Right renal cortex interstitium (tissue), 3 donors: ENCODE measurements around the gene MAD1L1. TPM values are rescaled to one million over a fixed set of nuclear protein-coding genes. Genes with fewer than 3 reads are reported as not detected.

Experiments
- DNase-seq, 3 donors: peaks; one replicate each; pipeline ENCODE4 v3.0.0-alpha.2; 2013; ENCODE audit warnings: low read depth in 3 of 3, low spot score in 2 of 3
- polyA plus RNA-seq, 3 donors: library from polyadenylated mRNA; unstranded; fragments of 120-200 nt; gene quantifications; one replicate each; pipeline ENCODE4 v1.2.1, GENCODE V29; 2013; ENCODE audit not compliant: insufficient read length in 3 of 3

Gene MAD1L1
- polyA plus RNA-seq, 3 donors, result 22.9 to 26.0 (median 25.1) TPM

DNA sequence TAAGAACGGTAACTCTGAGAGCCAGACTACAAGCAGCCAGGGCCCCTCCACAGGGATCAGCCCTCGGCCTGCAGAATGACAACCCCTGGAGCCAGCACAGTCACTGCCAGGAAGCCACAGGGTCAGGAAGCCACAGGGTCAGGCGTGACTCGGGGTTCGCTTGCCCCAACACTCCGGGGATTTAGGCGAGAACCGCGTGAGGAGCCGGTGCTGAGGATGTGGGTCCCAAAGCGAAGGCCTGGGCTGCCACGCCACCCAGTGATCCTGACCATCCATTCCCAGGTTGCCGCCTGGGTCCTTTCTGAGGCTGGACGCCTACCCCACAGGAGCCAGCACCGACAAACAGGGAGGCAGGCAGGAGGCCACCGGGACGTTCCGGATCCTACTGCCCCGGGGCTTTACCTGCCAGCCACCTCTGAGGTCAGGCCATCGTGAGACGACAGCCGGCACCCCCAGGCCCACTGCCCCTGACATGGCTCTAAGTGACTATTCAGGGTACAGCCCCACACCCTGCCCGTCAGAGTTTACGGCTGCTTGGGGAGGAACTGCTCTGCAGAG, 334.0 kb downstream of the MAD1L1 start:
- DNase-seq, result no peak

DNA sequence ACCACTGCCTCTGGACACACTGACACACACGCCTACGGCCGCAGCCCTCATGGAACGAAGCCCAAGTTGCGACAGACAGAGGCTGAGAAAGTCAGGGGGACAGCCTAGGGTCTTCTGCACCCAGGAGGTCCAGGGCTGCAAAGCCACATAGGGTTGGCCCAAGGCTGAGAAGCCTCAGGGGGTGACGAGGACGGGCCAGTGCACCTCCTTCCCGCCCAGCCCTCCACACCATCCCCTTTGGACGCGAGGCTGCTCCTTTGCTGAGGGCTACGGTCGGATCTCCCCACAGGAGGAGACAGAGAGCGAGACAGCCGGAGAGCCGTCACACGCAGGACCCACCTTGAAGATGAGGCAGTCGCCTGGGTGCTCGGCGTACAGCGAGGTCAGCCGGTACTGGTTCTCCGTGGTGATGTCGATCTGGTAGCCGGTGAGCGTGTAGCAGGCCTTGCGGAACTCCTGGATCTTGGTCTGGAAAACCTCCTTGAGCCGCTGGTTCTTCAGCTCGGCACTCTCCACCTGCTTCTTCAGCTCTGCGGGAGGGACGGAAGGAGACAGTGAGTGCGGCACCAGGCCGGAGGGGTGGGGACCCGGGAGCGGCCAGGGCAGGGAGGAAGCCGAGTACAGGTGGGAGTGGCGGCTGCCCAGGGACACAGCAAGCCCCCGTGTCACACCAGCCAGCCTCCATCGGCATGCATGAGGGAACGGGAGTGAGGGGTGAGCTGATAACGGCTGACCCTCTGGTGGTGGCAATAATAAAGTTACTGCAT, 334.7 kb downstream of the MAD1L1 start:
- no peak for DNase-seq

DNA sequence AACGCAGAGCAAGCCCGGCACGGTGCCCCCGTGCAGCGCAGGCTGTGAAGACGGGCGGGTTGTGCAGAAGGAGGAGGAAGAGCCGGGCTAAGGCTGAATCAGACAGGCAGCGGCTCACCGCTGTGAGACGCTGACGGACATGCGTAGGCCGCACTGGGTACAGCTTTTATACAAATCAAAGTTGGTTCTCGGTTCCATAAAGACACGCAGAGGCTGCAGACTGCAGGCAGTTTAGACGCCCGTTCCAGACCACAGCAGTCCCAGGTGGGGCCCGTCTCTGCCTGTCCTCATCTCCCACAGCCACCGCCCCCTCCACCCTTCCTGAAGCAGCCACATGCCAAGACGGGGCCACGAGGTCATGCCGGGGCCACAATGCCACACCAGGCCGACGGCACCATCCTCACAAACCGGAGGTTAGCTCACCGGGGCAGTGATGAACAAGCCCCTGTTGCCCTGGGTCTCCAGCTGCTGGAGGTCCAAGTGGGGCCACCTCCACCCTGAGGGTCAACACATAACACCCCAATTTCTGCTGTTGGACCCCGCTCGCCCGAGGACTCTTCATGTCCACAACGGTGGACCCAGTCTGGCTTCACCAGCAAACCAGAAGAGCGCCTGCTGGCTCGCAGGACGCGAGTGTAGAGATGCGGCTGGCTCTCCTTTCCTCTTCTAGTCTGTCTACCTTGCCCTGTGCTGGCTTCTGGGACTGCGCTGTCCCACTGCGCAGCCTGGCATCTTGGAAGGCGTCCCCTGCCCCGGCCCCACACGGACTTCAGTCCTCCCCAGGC, 335.5 kb downstream of the MAD1L1 start:
- no peak for DNase-seq

DNA sequence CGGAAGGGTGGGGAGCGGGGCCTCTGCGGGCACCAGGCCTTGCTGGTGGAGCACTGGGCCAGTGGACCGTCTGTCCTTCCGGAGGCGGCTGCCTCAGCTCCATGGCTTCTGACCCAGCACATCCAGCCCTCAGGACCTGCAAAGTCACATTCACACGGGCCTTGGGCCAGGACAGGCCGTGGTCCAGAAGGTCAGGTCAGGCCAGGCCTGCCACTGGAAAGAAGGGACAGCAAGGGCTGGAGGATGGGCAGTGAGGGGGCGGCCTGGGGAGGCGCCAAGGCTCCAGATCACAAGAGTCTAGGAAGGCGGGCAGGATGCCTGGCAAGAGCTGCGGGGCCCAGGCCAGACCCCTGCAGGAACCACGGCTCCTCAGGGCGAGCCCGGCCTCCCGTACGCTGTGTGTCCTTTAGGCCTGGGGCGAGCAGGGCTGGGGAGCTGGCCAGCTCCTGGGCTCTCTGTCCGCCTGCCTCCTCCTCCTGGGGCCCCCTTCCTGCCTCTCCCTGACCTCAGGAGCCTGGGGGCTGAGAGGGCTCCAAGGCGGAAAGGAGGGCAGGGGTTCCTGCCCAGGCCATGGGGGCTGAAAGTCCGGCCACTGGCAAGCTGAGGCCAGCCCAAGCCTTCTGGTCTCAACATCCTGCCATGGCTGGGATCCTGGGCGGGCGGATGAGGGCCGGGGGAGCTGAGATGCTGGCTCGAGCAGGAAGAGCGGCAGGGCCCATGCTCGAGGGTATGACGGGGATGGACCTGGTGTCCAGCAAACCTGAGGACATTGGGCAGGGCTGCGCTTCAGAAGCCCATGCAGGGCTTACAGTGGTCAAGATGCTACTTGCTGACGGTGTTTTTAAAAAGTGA, 336.9 kb downstream of the MAD1L1 start:
- DNase-seq, result no peak

DNA sequence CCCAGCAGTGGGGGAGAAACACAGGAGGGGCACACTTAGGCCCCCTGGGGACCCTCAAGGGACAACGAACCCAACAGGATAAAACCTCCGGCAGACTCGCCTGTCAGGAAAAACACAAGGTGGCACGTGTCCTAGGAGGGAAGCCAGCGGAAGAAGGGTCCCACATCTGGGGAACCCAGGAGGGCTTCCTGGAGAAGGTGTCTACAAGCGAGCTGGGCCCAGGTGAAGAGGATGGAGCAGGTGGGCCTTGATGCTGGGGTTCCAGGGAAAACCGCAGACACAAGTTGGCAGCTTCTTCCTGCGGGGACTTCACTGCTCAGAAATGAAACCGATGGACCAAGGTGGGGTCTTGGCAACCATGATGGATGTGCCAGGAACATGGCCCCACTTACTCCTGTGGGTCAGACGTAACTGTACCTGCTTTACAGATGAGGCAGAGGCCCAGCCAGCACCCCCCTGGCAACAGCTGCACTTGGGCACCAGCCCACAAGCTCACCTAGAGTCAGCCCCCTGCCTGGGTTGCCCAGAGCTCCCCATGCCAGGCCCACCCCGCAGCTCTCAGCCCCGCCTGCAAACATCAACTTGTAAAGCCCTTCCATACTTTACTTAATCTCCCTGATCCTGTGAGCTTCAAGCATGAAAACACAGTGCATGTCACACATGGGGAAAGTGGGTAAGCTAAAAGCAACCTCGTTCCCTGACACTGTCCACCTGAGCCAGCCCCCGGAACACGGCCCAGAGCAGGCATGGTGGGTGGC, 337.7 kb downstream of the MAD1L1 start:
- DNase-seq, result no peak

DNA sequence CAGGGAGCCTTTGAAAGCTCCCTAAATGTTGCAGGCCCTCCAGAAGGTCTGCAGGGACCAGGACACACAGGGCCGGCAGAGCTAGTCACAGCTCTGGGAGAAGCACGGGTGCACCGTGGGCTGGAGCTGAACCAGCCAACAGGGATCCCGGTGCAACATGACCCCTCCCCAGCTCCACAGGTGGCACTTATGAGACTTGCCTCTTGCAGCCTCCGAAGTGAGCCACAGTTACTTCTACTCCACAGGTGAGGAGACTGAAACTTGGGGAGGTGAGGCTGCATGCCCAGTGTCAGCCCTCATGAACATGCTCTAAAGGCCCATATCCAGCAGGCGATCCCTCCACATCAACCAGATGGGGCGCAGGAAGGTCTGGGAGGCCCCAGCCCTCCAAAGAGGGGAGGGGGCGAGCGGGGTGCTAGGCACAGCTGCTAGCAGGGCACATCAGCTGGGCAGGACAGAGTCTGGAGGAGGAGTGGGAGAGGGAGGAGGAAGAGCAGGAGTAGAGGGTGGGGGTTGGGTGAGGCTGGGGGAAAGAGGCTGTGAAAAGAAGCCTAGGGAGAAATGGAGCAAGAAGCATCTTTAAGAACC, 338.3 kb downstream of the MAD1L1 start:
- DNase-seq, result no peak

DNA sequence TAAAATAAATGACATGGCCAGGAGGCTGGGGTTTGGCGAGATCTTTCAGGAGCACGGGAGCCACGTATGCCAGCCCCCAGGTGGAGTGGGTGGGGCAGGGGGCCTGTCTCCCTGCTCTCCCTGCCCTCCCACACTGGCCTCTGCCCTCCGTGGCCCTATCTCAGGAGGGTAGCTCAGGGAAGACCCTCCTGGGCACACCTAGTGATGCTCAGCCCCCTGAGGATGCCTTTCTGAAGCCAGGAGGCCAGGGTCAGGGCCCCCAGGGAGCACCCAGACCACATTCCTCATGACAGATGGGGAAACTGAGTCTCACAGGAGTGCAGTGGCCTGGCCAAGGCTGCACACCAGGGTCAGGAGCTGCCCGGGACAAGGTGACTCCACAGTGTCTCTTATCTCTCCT, 339.3 kb downstream of the MAD1L1 start:
- DNase-seq, result no peak

DNA sequence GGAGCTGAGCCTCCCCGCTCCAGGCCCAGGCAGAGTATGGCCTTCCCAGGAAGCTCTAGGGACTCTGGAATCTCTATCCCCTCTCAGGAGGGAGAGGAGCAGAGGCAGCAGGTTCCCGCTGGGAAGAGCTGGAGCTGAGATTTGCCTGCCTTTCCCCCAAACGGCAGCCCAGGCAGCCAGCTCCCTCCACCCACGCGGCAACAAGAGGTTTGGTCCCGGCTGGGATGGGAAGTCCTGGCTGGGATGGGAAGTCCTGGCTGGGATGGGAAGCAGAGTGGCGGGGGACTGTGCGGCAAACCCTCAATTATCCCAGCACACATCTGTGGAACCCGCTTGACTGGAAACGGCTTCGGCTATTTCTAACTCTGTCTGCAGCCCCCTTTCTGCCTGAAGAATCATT, 339.7 kb downstream of the MAD1L1 start:
- no peak for DNase-seq

DNA sequence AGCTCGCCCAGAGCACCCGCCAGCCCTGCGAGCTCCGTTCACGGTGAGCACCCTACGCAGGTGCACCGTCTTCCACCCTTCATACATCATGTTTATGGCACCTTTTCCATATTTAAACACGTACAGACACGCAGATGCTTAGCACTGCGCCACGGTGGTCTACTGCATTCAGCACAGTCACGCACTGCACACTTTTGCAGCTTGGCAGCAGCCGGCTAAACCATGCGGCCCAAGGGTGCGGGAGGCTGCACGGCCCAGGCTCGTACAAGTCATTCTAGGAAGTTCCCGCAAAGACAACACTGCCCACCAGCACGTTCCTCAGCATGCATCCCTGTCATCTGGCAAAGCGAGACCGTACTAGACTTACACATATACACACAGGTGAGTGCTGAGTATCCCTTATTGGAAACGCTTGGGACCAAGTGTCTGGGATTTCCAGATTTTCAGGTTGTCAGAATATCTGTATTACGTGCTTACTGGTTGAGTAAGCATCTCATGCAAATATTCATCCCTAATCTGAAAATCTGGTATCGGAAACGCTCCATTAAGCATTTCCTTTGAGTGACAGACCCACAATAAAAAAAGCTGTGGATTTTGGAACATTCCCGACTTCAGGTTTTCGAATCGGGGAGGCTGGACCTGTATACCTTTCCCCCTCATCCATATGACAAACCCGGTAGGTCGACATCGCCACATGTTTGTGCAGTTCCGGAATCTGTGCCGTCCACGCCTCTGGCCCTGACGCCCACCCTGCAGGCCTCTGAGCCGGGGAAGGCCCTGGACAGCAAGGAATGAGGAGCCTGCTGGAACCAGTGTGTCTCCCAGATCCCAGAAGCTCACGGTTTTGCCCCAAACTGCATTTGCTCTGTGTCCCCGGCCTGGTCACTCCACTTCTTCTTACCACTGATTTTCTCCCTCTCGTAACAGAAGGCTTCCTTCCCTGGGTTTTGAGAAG, 340.5 kb downstream of the MAD1L1 start:
- DNase-seq, result no peak

DNA sequence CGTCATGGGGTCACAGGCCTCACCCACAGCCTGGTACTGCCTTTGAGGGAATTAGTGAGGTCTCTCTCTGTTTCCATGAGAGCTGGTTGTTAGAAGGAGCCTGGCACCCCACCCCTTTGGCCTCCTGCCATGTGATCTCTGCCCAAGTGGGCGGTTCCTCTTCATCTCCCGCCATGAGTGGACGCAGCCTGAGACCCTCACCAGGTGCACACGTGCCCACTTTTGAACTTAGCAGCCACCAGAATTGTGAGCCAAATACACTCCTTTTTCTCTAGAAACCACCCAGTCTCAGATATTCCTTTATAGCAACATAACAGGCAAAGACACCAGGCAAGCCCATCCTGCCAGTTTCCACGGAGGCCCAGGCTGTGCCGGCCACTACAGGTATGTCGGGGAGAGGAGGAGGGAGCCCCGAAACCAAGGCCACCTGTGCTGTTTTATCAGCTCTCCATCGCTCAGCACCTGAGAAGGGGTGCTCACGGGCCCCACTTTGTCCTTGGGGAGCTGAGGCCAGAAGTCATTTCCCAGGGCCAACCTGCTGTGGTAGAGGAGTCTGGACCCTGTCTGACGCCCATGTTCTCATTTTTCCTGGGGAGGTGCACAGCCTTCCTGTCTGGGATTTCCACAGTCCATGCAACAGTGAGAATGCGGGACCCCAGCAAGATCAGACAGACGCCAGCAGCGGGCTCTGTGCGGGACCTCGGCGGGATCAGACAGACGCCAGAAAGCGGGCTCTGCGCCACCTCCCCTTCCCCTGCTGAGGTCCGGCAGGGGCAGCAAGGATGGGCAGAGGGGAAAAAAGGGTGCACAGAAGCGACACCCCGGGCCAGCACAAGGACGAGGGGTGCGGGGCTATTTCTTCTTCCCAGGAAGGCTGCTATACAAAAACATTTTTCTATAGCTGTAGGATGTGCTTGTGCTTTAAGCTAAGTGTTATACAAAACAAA, 342.2 kb downstream of the MAD1L1 start:
- no peak for DNase-seq

DNA sequence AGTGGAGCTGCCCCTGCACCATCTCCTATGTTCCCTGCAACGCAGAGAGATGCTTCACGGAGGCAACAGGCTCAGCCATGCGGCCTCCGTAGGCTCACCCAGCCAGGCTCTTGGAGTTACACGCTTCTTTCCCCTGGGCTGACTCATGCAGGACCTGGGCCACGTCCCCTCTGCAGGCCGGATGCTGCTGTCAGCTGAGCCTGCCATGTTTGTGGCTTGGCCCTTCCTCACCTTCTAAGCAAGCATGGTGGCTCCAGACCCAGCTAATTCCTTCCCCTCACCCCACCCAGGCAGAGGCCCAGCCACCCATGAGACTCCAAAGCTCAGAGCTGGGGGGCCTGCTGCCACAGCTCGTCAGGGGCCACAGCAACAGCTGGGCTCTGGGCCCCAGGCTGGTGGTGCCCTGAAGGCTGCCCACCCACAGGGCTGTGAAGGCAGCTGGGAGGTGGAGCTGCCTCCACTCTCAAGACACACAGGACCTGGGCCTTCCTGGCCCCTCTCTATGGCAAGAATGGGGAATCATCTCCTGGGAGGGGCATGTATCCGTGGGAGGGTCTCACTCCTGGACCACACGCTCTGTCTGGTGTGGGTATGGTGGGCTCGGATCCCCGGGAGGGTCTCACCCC, 343.1 kb downstream of the MAD1L1 start:
- no peak for DNase-seq

DNA sequence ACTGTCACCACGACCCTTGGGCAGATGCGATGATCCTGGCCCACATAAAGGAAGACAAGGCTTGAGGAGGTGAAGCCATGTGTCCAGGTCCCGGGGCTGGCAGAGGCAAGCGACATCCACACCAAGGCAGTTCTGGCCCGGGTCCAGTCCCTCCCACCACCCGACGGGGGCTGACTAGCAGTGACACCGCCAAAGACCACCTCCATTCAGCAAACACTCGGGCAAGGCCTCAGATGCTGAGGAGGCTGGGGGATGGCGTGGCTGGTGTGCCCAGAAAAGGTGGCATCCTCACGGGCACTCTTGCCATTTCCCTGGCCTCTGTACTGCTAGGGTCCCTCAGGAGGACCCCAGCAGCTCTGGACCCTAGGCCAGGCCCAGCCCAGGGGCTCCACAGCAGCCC, 343.7 kb downstream of the MAD1L1 start:
- DNase-seq, result no peak

DNA sequence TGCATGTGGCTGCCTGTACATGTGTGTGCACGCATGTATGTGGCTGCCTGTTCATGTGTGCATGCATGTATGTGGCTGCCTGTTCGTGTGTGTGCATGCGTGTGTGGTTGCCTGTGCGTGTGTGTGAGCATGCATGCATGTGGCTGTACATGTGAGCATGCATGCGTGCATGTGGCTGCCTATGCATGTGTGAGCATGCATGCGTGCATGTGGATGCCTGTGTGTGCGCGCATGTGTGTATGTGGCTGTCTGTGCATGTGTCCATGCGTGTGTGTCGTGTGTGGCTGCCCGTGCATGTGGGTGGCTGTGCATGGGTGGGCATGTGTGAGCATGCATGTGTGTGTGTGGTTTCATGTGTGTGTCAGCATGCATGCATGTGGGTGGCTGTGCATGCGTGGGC, 344.3 kb downstream of the MAD1L1 start:
- no peak for DNase-seq

DNA sequence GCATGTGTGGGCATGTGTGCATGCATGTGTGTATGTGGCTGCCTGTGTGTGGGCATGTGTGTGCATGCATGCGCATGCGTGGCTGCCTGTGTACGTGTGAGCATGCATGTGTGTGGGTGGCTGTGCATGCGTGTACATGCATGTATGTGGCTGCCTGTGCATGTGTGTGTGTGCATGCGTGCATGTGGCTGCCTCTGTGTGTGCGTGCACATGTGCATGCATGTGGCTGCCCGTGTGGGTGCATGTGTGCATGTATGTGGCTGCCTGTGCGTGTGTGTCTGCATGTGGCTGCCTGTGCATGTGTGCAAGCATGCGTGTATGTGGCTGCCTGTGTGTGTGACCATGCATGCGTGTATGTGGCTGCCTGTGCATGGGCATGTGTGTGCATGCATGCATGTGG, 345.5 kb downstream of the MAD1L1 start:
- DNase-seq, result no peak

DNA sequence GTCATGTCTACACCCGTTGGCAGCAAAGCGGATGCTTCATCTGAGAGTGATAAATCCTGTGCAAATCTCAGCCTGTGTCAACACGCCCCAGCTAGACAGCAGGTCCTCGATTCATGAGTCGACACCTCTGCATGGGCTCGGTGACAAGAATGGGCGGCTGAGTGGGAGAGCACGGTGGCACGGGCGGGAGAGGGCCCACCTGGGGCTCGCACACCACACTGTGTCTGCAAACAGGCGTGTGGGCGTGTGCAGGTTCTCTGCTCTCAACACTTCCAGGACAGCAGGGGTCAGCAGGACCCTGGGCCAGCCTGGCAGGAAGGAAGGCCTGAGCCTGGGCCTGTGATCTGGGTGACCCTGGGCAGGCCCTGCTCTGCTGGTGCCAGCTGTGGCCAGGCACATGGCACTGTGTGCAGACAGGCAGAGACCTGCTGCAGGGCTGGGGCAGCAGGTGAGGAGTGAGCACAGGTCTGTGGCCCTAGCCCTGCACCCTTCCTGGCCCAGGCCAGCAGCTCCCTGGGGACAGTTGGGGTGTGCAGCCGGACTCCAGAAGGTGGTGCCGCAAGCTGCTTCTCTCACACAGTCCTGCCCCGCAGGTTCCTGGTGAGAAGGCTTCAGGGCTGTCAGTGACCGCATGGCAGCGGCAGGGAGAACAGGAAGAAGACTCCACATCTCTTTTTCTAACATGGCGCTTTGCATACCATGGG, 346.2 kb downstream of the MAD1L1 start:
- no peak for DNase-seq

DNA sequence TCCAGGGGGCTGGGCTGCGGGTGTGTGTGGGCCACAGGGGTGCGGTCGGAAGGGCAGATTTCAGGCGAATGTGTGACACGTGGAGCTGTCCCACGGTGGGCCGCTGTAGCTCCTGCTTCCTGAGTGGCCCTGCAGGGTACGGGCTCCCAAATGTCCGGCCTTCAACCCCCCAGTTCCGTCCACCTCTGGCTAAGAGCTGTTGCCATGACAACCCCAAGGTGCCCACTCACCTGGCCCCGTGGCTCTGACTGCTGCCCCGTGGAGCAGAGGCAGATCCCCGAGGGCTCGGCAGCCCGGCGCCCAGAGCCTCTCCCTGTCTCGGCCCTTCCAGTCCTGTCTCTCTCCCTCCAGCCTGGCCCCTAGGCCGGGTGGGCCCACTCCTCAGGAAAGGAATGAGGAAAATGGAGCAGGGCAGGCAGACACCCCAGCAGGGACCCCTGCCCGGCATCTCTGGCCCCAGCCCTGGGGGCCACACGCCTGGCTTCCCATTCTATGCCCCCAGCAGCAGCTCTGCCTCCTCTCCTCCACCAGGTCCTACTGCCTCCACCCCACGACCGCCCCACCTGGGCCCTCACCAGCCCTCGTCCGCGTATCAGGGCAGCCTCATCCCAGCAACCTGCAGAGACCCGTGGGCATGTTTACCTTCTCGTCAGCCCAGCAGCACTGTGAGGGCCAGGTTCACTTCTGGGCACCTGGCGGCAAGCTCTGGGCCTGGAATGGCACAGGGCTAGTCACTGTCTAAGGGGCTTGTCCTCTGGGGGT, 347.1 kb downstream of the MAD1L1 start:
- no peak for DNase-seq
